GM18520 (cell line): ENCODE data around the gene DLX4.

Source experiments
- ATAC-seq: cut with Tn5 transposase; IDR thresholded peaks from one replicate; pipeline ENCODE4 v1.9.1; 2021; ENCODE audit not compliant: unreplicated experiment

Gene DLX4

DNA sequence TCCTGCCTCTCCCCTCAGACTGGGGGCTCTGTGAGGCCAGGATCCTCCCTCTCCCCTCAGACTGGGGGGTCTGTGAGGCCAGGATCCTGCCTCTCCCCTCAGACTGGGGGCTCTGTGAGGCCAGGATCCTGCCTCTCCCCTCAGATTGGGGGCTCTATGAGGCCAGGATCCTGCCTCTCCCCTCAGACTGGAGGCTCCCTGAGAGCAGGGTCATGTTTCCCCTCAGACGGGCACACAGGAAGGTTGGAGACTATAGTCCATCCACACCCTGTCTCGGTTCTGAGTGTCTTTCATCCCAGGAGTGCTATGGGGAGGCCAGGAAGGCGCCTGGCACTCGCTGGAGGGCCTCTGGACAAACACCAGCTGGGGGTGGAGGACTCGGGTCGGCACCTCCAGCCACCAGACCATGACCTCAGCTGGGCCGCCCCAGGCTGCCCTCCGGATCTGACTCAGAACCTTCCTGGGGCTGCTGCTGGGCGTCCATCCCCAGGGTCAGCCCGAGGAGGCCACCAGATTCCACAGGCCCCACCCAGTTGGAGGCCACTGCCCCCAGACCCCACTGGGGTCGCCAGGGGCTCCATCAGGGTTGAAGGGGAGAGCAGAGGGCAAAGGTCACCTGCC lies 21.9 kb upstream of the DLX4 start:
- no peak for ATAC-seq

- ATAC-seq, result no peak
Observed at GRCh38 chr17:49949634-49950033, 19.4 kb upstream of the DLX4 start.

DNA sequence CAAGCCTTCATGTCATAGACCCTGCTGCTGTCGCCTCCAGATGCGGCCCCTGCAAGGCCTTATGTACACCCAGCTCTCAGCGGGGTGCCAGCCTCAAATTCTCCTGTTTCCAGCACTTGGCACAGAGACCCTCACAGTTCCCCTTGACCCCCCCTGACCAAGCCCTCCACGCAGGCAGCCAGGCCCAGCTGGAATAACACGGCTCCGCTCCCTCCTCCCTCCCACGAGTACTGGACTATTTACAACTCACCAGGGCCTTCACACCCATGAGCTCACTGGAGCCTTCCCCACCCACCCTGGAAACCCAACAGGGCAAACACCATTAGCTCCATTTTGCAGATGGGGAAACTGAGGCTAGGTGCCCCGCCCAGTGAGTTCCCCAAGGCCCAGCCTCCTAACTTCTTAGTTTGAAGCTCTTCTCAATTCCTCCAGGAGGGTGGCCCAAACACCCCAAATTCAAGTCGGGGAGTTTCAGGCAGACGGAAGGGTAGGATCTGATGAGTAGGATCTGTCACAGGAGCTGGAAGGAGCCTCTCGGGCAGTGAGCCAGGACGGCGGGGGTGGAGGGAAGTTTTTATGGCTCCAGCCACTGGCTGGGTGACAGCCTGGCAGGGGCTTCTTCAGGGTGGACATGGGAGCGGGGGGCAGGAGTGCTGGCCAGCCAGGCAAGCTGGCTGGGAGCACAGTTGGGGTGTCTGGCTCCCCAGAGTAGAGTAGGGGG lies 17.5 kb upstream of the DLX4 start:
- ATAC-seq, result no peak

- no peak for ATAC-seq
Observed at GRCh38 chr17:49952209-49952911, 16.6 kb upstream of the DLX4 start.

DNA sequence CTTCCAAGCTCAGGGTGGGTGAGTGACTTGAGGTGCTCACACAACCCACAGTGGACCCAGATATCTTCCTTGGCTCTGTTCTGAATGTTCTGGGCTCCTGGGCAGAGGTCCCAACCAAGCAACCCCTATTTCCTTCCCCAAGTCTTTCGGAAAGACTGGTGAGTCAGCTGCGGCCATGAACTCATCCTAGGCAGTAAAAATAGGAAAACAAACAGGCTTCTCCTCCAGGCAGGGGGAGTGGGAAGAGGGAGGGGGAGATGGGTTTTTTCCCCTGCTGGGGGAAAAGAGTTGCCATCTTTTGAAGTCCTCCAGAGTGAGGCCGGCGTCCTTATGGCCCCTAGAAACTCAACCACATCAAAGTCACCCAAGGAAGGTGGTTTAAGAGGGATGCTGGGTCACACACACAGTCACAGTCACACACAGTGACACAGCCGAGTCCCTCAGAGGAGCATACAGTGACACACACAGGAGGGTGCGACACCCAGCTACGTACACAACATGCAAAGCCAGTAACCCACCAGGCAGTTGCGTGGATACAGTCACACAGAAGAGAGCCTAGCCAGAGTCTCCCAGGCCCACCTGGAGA lies 16.0 kb upstream of the DLX4 start:
- ATAC-seq, result no peak

DNA sequence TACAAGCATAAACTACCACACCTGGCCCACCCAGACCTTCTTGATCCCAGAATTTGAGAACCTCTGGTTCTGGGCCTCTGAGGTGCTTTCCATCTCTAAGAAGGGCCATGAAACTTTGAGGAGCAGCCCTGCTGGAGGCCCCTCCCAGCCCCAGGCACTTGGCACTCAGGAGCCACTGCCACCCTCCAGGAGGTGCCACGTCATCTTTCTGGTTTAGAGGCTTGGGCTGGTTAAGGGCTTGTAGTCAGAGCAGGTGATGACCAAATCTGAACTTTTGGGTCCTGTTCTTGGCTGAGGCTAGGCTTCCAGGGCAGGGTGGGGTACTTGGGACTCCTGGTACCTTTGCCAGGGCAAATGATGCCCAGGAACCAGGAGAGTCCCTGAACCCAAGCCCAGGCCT lies 13.8 kb upstream of the DLX4 start:
- no peak for ATAC-seq

- no peak for ATAC-seq
Observed at GRCh38 chr17:49956780-49957179, 12.2 kb upstream of the DLX4 start.

GRCh38 chr17:49957350-49957749 lies 11.6 kb upstream of the DLX4 start:
- ATAC-seq, result no peak

- no peak for ATAC-seq
Observed at GRCh38 chr17:49958723-49959122, 10.3 kb upstream of the DLX4 start.

DNA sequence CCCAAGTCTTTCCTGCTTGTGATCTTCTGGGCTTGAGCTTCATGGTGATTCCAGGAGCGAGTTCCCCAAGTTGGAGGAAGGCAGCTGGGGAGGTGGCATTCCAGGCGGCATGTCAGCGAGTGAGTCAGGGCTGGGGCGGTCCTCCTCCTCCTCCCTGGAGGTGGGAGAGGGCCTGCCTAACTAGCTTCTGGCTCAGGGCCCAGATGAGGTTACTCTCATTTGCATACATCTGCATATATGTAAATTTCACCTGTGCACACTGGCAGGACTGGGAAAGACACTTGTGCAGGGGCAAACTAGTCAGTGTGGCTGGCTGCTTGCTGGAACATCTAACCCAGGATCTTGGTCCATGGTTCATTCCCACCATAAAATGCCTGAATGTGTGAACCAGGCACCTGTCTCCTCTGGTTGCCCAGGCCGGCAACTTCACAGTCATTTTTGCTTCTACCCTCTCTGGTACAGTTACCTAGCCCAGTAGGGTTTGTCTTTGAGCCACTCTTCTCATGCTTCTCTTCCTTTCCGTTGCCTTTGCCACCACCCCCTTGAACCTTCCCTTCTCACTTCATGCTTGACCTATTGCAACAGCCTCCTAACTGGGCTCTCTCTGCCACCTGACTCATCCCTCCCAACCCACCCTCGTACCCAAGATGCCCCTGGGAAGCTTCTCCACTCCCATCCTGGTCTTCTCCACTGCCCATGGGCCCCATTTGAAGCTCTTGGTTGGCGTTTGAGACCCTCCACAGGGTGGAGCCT lies 9.6 kb upstream of the DLX4 start:
- no peak for ATAC-seq

- no peak for ATAC-seq
Observed at GRCh38 chr17:49962599-49963308, 6.2 kb upstream of the DLX4 start.

- no peak for ATAC-seq
Observed at GRCh38 chr17:49963309-49963625, 5.7 kb upstream of the DLX4 start.

GRCh38 chr17:49963626-49964302 lies 5.2 kb upstream of the DLX4 start:
- ATAC-seq, result no peak

- ATAC-seq, result no peak
Observed at GRCh38 chr17:49964303-49964768, 4.7 kb upstream of the DLX4 start.

DNA sequence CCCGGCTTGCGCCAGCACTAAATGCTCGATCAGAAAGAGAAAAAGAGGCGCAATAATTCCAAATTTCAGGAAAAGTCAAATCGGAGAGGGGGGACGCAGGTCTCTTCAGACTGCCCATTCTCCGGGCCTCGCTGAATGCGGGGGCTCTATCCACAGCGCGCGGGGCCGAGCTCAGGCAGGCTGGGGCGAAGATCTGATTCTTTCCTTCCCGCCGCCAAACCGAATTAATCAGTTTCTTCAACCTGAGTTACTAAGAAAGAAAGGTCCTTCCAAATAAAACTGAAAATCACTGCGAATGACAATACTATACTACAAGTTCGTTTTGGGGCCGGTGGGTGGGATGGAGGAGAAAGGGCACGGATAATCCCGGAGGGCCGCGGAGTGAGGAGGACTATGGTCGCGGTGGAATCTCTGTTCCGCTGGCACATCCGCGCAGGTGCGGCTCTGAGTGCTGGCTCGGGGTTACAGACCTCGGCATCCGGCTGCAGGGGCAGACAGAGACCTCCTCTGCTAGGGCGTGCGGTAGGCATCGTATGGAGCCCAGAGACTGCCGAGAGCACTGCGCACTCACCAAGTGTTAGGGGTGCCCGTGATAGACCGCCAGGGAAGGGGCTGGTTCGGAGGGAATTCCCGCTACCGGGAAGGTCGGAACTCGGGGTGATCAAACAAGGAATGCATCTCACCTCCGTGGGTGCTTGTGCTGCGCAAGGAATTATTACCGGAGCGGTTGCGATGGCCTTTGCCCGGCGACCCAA lies 4.0 kb upstream of the DLX4 start:
- ATAC-seq, result no peak

- no peak for ATAC-seq
Observed at GRCh38 chr17:49965524-49965909, 3.5 kb upstream of the DLX4 start.

DNA sequence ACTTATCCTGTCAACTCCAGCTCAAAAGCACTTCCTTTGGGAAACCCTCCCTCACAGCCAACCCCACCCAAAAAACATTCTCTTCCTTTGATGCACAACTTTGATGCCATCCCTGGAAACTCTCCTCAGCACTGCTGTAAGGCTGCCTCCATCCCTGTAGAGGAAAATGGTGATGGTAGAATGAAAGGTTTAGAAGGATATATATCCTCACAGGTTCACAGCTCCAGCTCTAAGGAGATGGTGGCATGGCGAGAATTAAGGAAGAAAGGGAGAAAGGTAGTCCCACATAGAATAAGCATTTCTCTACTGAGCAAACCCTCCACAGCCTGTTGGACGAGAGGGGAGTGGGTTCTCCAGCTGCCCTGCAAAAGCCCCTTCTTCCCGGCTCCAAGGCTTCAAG lies 2.2 kb upstream of the DLX4 start:
- no peak for ATAC-seq

DNA sequence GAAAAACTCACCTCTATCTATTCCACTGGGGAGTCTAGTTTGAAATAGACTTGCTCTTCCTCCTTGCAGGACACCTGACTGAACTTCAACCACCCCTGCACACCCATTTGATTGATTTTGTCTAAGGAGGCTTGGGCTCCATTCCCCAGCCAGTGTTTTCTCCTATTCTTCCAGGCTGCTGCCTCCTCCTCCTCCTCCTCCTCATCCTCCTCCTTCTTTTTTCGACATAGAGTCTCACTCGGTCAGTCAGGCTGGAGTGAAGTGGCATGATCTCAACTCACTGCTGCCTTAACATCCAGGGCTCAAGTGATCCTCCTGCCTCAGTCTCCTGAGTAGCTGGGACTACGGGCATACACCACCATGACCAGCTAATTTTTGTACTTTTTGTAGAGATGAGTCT lies 1.8 kb upstream of the DLX4 start:
- no peak for ATAC-seq

DNA sequence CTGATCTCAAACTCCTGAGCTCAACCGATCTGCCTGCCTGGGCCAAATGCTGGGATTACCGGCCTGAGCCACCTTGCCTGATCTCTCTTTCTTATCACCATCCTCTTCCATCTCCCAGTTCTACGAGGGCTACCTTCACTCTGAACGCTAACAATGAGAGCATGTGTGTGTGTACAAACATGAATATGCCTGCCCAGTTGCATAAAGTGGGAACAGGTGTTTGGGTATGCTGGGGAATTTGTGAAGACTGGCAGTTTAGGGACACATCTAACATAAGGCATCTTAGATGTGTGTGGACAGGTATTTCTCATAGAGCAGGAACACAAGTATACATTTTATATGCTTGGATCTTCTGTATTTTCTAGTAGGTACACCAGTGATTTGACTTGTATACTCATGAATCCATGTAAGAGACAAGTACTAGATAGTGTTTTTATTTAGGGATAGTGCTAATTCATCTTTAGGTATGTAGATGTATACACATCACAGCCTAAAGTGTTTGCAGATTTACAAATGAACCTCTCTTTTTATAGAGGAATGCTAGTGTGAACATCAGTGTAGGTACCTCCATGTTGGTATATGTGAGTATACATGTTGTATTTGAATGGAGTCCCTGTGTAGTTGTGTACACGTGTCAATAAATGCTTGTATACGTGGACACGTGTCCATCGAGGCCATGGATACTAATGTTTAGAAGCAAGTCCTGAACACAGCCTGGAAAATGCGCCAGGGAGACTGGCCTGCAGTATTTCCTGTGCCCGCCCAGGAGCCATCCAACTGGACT lies 1.2 kb upstream of the DLX4 start:
- no peak for ATAC-seq
